Measurements from ENCODE around the gene C12orf57. TPM values are rescaled to one million over a fixed set of nuclear protein-coding genes. Genes with fewer than 3 reads are reported as not detected.
A peak's percentile ranks its signal among the peaks of the same experiment; 100 is the strongest.

Gene C12orf57
- total and polyA plus RNA-seq, 2 experiments from 2014 or later = 204 to 262 TPM

DNA sequence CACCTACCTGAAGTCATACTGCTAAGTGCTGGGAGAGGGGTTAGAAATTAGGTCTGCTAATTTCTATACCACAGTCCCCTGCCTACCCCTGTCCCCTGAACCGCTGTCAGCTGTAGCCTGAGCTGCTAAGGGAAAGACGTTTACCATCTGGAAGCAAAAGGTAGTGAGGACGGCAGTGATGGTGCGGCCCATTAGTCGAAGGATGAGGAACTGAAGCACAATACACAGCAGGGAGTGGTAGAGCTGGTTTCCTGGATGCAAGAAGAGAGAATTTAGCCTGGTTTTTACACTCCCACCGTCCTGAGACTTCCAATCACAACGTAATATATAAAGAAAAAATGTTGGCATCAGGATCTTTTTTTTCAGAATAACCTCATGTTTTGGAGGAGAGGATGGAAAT lies 38.7 kb downstream of the C12orf57 start:
- H3K27ac Mint-ChIP-seq = peak overlapping the region; percentile 61
- Histone ChIP-seq H3K4me1 (ENCODE audit: insufficient read depth) (no peaks in the 10 kb centered on the region; the same call in 1 of the 2 replicates), H3K79me2 (replicated peaks; ENCODE audit: insufficient read depth) (no peaks in the 10 kb centered on the region), H3K4me3 (no peak overlapping the region), H3K9me2 (ENCODE audit: insufficient read depth) (no peaks in the 10 kb centered on the region), H3F3A (replicated peaks; ENCODE audit: low read depth) (peaks cover 7% of the 10 kb centered on the region; the same call in 1 of the 2 replicates), H3K4me2 (no peak overlapping the region), H2AFZ (no peak overlapping the region), H3K27ac (ENCODE audit: low read depth) (no peak overlapping the region; the same call in 1 of the 2 replicates), H4K20me1 (replicated peaks; ENCODE audit: insufficient read depth) (peaks cover 9% of the 10 kb centered on the region), H3K27me3 (ENCODE audit: insufficient read depth) (no peaks in the 10 kb centered on the region), H3K36me3 (ENCODE audit: insufficient read depth) (peaks cover 11% of the 10 kb centered on the region)
- no peaks in the 10 kb centered on the region for H3K9me3 Mint-ChIP-seq
- H3K27me3 Mint-ChIP-seq (ENCODE audit: insufficient read depth, low read depth, poor library complexity) = peaks cover 4% of the 10 kb centered on the region
- TF ChIP-seq, protein P1, sequence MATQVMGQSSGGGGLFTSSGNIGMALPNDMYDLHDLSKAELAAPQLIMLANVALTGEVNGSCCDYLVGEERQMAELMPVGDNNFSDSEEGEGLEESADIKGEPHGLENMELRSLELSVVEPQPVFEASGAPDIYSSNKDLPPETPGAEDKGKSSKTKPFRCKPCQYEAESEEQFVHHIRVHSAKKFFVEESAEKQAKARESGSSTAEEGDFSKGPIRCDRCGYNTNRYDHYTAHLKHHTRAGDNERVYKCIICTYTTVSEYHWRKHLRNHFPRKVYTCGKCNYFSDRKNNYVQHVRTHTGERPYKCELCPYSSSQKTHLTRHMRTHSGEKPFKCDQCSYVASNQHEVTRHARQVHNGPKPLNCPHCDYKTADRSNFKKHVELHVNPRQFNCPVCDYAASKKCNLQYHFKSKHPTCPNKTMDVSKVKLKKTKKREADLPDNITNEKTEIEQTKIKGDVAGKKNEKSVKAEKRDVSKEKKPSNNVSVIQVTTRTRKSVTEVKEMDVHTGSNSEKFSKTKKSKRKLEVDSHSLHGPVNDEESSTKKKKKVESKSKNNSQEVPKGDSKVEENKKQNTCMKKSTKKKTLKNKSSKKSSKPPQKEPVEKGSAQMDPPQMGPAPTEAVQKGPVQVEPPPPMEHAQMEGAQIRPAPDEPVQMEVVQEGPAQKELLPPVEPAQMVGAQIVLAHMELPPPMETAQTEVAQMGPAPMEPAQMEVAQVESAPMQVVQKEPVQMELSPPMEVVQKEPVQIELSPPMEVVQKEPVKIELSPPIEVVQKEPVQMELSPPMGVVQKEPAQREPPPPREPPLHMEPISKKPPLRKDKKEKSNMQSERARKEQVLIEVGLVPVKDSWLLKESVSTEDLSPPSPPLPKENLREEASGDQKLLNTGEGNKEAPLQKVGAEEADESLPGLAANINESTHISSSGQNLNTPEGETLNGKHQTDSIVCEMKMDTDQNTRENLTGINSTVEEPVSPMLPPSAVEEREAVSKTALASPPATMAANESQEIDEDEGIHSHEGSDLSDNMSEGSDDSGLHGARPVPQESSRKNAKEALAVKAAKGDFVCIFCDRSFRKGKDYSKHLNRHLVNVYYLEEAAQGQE (IDR thresholded peaks at IDR 0.05; ENCODE audit: unreplicated experiment) = no peak
- TF ChIP-seq, protein P2, sequence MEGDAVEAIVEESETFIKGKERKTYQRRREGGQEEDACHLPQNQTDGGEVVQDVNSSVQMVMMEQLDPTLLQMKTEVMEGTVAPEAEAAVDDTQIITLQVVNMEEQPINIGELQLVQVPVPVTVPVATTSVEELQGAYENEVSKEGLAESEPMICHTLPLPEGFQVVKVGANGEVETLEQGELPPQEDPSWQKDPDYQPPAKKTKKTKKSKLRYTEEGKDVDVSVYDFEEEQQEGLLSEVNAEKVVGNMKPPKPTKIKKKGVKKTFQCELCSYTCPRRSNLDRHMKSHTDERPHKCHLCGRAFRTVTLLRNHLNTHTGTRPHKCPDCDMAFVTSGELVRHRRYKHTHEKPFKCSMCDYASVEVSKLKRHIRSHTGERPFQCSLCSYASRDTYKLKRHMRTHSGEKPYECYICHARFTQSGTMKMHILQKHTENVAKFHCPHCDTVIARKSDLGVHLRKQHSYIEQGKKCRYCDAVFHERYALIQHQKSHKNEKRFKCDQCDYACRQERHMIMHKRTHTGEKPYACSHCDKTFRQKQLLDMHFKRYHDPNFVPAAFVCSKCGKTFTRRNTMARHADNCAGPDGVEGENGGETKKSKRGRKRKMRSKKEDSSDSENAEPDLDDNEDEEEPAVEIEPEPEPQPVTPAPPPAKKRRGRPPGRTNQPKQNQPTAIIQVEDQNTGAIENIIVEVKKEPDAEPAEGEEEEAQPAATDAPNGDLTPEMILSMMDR (conservative IDR thresholded peaks at IDR 0.05; ENCODE audit: low read depth in 2 of 2) = no peak
- TF ChIP-seq JUNB (IDR thresholded peaks at IDR 0.05; ENCODE audit: unreplicated experiment) (no peak), EZH2 (IDR thresholded peaks at IDR 0.05; ENCODE audit: low read depth, unreplicated experiment) (no peak), NANOG (IDR thresholded peaks at IDR 0.05; ENCODE audit: borderline replicate concordance) (no peak), CREB1 (CRISPR knock-in tag; IDR thresholded peaks at IDR 0.05; ENCODE audit: low read depth) (no peak), EZH2phosphoT487 (IDR thresholded peaks at IDR 0.05; ENCODE audit: unreplicated experiment) (no peak), ZNF331 (CRISPR knock-in tag; IDR thresholded peaks at IDR 0.05; ENCODE audit: low read depth) (no peak), STAT1 (IDR thresholded peaks at IDR 0.05; ENCODE audit: unreplicated experiment) (no peak), ZNF114 (CRISPR knock-in tag; IDR thresholded peaks at IDR 0.05) (no peak), POLR2AphosphoS5 (IDR thresholded peaks at IDR 0.05; ENCODE audit: low read depth) (no peak)
- TF ChIP-seq, protein P3, sequence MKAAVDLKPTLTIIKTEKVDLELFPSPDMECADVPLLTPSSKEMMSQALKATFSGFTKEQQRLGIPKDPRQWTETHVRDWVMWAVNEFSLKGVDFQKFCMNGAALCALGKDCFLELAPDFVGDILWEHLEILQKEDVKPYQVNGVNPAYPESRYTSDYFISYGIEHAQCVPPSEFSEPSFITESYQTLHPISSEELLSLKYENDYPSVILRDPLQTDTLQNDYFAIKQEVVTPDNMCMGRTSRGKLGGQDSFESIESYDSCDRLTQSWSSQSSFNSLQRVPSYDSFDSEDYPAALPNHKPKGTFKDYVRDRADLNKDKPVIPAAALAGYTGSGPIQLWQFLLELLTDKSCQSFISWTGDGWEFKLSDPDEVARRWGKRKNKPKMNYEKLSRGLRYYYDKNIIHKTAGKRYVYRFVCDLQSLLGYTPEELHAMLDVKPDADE (IDR thresholded peaks at IDR 0.05) = no peak
- TF ChIP-seq, protein P4, sequence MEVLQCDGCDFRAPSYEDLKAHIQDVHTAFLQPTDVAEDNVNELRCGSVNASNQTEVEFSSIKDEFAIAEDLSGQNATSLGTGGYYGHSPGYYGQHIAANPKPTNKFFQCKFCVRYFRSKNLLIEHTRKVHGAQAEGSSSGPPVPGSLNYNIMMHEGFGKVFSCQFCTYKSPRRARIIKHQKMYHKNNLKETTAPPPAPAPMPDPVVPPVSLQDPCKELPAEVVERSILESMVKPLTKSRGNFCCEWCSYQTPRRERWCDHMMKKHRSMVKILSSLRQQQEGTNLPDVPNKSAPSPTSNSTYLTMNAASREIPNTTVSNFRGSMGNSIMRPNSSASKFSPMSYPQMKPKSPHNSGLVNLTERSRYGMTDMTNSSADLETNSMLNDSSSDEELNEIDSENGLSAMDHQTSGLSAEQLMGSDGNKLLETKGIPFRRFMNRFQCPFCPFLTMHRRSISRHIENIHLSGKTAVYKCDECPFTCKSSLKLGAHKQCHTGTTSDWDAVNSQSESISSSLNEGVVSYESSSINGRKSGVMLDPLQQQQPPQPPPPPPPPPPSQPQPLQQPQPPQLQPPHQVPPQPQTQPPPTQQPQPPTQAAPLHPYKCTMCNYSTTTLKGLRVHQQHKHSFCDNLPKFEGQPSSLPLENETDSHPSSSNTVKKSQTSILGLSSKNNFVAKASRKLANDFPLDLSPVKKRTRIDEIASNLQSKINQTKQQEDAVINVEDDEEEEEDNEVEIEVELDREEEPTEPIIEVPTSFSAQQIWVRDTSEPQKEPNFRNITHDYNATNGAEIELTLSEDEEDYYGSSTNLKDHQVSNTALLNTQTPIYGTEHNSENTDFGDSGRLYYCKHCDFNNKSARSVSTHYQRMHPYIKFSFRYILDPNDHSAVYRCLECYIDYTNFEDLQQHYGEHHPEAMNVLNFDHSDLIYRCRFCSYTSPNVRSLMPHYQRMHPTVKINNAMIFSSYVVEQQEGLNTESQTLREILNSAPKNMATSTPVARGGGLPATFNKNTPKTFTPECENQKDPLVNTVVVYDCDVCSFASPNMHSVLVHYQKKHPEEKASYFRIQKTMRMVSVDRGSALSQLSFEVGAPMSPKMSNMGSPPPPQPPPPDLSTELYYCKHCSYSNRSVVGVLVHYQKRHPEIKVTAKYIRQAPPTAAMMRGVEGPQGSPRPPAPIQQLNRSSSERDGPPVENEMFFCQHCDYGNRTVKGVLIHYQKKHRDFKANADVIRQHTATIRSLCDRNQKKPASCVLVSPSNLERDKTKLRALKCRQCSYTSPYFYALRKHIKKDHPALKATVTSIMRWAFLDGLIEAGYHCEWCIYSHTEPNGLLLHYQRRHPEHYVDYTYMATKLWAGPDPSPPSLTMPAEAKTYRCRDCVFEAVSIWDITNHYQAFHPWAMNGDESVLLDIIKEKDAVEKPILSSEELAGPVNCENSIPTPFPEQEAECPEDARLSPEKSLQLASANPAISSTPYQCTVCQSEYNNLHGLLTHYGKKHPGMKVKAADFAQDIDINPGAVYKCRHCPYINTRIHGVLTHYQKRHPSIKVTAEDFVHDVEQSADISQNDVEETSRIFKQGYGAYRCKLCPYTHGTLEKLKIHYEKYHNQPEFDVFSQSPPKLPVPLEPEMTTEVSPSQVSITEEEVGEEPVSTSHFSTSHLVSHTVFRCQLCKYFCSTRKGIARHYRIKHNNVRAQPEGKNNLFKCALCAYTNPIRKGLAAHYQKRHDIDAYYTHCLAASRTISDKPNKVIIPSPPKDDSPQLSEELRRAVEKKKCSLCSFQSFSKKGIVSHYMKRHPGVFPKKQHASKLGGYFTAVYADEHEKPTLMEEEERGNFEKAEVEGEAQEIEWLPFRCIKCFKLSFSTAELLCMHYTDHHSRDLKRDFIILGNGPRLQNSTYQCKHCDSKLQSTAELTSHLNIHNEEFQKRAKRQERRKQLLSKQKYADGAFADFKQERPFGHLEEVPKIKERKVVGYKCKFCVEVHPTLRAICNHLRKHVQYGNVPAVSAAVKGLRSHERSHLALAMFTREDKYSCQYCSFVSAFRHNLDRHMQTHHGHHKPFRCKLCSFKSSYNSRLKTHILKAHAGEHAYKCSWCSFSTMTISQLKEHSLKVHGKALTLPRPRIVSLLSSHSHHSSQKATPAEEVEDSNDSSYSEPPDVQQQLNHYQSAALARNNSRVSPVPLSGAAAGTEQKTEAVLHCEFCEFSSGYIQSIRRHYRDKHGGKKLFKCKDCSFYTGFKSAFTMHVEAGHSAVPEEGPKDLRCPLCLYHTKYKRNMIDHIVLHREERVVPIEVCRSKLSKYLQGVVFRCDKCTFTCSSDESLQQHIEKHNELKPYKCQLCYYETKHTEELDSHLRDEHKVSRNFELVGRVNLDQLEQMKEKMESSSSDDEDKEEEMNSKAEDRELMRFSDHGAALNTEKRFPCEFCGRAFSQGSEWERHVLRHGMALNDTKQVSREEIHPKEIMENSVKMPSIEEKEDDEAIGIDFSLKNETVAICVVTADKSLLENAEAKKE (CRISPR knock-in tag; IDR thresholded peaks at IDR 0.05) = no peak
- ATAC-seq (peak; percentile 75), DNase-seq (ENCODE audit: low spot score) (peak; percentile 34)
- peaks cover 25% of the 10 kb centered on the region for H3K4me1 Mint-ChIP-seq
- peak overlapping the region; percentile 15; the same call in 1 of the 3 replicates for H3K4me3 Mint-ChIP-seq
- peaks cover 46% of the 10 kb centered on the region for H3K36me3 Mint-ChIP-seq (ENCODE audit: low read depth)
